LNCAP (cell line): ENCODE measurements around the gene ELK3.

ENCODE experiments used
- CTCF ChIP-seq: fragments of 450-650 bp; IDR thresholded peaks from 2 replicates; pipeline ENCODE4 v1.5.1; 2017; ENCODE audit warnings: mild to moderate bottlenecking

Gene ELK3

GRCh38 chr12:96189781-96190180, 4.4 kb upstream of the ELK3 start:
- TF ChIP-seq CTCF = no peak

- TF ChIP-seq CTCF = no peak
Measured at GRCh38 chr12:96190413-96191108, 3.6 kb upstream of the ELK3 start.

GRCh38 chr12:96192926-96193573, 1.1 kb upstream of the ELK3 start:
- TF ChIP-seq CTCF = no peak

- no peak for TF ChIP-seq CTCF
Measured at GRCh38 chr12:96194576-96194889, 358 bp downstream of the ELK3 start.

GRCh38 chr12:96194971-96195844, 1.0 kb downstream of the ELK3 start:
- TF ChIP-seq CTCF = no peak

GRCh38 chr12:96195845-96196451, 1.8 kb downstream of the ELK3 start:
- TF ChIP-seq CTCF = no peak

GRCh38 chr12:96196781-96197180, 2.6 kb downstream of the ELK3 start:
- no peak for TF ChIP-seq CTCF
